GM11168 (cell line): ENCODE data around the gene CEP19.
"Not testable (repeated sequence)": the region's sequence is repeated elsewhere in the genome, so short reads cannot be mapped to it uniquely, and the experiment has no call there.

Source experiments
- in situ Hi-C: fragments of 300-500 bp; cut with MboI; formaldehyde crosslinking; loops from one replicate; pipeline ENCODE4 v1.12.0; 2022; ENCODE audit warnings: low sequenced_read_pairs; ENCODE audit not compliant: unreplicated experiment

CEP19 gene, protein sequence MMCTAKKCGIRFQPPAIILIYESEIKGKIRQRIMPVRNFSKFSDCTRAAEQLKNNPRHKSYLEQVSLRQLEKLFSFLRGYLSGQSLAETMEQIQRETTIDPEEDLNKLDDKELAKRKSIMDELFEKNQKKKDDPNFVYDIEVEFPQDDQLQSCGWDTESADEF

DNA sequence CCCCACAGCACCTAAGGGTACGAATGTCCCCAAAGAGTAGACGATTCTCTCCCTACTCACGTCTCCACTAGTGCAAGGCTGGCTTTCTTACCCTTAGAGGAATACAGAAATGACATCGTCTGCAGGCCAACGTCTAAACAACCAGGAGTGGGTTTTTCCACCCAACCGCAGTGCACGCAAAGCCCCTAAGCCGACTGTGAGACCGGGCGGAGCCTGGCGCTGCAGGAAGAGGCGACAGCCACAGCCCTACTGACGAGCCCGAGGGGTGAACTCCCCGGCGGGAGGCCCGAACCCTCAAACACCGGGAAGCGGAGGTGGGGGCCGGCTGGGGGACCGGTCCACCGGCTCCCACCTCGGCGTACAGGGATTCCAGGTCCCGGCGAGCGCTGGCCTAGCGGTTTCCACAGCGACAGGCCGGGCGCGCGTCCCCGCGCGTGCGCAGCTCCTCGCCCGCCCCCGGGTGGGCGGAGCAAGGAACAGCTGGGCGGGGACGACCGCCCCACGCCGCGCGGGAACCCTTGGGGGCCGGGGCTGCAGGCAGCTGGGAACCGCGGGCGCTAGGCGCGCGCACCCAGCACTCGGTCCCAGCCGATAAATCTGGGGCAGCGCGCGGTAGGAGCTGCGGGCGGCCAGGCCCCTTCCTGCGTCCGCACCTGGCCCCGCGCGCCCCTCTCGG, at the start of gene CEP19, which contains the start of gene PIGX:
CEP19 (minus strand) TSS at position 413 of the 676 bp plus-strand sequence. CDS start 3,593 bp downstream, outside the sequence.
PIGX (plus strand) TSS at position 540 of the 676 bp plus-strand sequence.
- in situ Hi-C loops, result no loop called here

DNA sequence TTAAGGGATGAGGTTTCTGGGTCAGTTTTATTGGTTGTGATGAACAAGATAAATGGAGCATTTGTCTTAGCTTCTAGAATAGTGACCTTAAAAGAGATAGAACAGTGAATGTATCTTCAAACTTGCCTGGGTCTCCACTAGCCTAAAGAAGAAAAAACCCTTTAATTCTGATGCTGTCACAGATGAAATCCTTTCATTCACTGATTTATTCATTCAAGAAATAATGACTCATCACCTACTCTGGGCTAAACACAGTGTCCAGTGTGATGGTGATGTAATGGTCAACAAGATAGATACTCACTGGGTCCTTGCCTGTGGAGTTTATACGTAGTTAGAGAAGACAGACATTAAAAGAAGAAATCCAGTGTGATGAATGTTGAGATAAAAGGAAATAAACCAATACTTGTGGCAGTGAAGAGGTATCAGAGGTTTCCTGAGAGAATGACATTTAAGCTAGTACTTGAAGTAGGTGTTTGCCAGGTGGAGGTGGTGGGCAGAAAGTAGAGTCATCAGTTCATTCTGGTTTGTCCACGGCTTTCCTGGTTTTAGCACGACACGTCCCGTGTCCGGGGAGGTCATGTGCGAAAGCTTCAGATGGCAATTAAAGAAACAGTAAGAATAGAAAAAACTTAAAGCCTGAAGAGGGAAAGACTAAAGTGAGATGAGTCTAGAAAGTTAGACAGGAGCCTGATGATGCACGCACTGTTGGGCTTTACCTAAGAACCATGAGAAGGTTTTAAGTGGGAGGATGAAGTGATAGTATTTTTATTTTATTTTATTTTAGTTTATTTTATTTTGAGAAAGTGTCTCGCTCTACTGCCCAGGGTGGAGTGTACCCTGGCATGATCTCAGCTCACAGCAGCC, 46.1 kb upstream of the CEP19 start:
- in situ Hi-C loops, result no loop called here

DNA sequence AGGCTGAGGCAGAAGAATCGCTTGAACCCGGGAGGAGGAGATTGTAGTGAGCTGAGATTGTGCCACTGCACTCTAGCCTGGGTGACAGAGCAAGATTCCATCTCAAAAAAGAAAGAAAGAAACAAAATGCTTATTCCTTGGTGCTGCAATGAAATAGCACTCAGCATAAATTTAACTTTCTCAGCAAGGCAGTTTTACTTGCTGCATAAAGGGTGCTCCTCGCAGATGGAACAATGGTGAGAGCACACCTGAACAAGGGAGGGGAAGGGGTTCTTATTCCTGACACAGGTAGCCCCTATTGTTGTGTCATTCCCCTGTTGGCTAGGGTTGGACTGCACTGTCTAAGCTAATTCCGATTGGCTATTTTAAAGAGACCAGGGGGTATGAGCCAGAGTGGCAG, 44.7 kb upstream of the CEP19 start:
- in situ Hi-C loops, result no loop called here

DNA sequence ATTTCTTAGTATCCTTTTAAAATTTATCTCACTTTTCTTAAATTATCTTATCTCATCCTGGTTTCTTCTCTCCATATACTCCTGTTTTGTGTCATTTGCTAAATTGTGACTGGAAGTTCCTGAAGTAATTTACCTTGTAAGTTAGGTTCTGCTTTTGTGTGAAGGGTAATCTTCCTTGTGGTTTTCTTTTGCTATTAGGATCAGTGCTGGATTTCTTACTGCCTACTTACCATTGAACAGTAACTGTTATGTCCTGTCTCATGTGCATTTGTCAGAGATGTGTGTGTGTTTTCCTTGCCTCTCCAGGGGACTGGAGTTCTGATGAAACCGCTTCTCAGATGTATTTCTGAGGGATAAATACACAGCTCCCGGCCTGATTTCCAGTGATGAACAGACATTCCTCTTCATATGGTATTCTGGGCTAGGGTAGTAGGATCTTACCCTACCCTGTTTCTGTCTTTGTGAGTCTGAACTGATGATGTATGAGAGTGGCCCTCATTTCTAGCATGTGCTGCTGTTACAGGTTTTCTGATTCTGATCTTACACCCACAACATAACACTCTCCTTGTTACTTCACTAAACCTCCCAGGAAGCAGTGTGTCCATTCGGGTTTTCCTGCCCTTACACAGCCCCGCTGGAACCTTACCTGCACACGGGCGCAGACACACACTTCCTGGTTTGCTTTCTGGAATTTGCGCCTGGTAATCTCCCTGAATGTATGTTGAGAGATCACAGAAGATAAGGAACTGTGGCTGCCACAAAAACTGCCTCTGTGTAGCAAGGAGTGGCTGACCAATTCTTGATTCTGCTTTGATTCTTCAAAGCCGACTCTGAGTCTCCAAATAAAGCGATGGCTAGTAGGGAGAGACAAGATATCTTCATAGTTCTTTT, 42.3 kb upstream of the CEP19 start:
- in situ Hi-C loops, result no loop called here

DNA sequence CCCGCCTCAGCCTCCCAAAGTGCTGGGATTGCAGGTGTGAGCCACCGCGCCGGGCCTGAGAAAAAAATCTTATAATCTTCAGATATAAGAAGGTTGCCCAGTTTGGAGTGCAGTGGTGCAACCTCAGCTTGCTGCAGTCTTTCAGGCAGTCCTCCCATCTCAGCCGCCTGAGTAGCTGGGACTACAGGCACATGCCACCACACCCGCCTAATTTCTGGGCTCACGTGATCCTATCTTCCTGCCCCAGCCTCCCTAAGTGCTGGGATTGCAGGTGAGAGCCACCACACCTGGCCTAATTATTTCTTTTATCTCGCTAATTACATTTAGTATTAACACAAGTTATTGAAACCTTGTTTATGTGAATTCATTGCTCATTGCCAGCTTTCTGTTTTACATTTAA, 41.2 kb upstream of the CEP19 start:
- in situ Hi-C loops, result no loop called here

DNA sequence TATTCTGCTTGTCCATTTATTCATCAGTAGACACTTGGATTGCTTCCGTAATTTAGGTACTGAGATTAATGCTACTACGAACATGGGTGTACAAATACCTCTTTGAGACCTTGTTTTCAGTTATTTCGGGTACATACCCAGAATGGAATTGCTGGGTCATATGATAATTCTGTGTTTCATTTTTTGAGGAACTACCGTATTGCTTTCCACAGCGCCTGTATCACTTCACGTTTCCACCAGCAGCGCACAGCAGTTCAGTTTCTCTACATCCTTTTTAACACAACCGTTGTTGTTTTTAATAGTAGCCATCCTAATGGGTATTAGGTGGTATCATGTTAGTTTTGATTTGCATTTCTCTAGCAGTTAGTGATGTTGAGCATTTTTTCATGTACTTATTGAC, 37.1 kb upstream of the CEP19 start:
- in situ Hi-C loops, result no loop called here

DNA sequence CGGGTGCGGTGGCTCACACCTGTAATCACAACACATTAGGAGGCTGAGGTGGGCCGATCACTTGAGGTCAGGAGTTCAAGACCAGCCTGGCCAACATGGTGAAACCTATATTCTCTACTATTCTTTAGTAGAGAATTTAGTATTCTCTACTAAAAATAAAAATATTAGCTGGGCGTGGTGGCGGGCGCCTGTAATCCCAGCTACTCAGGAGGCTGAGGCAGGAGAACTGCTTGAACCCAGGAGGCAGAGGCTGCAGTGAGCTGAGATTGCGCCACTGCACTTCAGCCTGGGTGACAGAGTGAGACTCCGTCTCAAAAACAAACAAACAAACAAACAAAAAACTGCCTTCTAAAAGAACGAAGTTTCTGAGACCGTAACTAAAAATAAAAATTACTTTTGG, 31.5 kb upstream of the CEP19 start:
- in situ Hi-C loops, result not testable (repeated sequence)

DNA sequence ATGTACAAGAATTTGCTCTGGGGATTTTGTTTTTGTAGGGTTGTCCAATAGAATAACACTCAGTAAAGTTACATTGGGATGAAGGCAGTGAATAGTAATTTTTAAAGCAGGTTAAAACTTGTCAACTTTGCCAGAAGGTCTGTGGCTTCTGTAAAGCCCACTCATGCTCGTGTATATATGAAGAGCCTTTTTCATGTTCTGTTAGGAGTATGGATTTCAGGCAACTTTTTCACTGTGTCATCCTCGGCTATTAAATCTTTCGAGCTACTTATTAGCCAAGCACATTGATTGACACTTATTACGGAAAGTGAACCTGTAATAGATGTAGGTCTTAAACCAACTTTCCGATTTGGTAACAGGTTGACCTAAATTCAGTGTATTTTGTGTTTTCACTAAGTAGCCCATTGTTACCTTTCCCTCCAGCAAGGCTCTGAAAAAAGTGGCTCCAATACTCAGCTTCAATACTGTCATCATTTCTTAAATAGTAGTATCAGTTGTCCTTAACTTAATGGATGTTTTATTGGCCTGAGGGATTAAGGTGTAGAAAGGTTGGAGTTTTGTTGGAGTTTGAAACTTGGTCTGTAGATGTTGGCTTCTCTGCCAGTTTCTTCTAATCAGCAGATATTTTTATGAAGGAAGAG, 29.3 kb upstream of the CEP19 start:
- in situ Hi-C loops, result no loop called here

DNA sequence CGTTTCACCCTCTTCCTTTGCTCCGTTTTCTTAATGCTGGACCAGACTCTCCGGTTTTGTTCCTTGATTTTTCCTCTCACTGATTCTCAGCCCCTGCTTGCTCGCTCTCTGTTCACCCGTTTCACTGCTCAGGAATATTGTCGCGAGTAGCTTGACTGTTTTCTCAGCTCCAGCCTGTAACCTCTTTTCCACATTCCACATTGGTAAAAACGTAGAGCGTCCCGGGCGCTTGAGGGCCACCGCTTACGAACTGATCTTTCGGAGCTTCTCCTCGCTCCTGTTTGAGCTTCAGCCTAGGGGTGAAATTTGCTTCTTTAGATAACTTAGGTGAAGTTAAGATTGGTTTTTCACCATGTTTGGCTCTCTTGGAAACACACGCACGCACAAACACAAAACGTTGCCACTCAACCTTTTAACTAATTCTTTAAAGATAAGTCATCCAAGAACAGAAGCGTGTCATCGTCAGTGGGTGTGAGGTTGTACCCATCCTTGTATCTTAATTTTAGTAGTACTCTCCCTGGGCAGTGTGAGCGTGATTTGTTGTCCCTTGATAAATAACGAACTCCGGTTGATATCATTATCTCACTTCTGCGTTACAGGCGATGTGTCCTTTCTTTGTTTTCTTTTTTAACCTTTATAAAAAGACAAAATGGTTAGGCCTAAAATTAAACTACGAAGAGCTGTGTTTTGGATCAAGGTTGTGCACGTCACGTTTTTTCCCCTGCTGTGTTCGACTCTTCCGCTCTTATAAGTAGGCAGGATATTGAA, 28.6 kb upstream of the CEP19 start:
- in situ Hi-C loops, result no loop called here

DNA sequence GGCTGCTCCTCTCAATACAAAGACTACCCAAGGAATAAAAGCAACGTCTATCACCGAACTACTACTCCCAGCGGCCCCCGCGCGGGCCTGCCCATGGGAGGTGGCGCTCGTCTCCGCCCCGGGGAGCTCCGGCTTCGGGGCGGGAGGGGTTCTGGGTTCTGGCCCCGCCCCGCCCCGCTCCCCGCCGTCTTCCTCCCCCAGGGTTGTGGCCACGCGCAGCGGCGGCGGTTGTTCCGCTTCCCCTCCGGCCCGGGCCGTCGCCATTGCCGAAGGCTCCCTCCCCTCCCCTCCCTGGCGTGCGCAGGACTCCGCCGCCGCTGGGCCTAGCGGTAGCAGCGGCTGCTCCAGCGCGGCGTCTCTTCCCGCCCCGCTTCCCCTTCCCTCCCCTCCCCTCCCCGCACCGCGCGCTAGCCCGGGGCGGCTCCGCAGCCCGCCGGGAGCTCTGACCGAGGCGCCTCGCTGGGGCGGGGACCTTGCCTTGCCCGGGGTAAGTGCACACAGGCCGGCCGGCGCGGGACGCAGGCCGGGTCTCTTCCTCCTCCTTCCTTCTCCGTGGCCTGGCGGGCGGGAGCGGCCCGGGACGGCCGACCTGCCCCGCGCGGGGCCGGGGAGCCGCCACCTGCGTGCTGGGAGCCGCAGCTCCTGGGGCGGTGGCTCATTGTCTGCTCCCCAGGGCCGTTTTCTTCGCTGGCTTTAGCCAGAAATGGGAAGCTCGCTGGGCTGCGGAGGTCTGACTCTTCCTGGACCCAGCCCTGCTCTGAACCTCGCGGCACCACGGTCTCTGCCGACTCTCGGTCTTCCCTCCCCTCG, 27.8 kb upstream of the CEP19 start, which contains the start of gene PAK2:
PAK2 (plus strand) TSS at position 187 of the 810 bp plus-strand sequence. CDS start 42,790 bp downstream, outside the sequence.
- in situ Hi-C loops, result no loop called here

DNA sequence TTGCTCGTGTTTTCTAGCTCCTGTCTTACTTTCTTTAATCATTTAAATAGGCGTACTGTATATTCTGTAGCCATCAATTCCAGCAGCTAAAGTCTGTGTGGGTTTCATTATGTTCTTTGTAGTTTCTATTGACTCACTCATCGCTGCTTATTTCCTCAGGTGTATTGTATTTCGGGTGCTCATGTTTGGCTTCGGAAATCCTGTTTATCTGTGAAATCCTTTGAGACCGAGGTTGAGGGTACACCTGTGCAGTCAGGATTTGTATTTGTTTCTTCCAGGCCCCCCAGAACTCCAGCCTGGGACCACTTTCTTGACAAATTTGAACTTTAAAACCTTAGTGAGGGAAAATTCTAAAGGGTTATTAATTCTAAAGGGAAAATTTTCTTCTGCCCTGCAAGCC, 25.6 kb upstream of the CEP19 start:
- in situ Hi-C loops, result no loop called here

DNA sequence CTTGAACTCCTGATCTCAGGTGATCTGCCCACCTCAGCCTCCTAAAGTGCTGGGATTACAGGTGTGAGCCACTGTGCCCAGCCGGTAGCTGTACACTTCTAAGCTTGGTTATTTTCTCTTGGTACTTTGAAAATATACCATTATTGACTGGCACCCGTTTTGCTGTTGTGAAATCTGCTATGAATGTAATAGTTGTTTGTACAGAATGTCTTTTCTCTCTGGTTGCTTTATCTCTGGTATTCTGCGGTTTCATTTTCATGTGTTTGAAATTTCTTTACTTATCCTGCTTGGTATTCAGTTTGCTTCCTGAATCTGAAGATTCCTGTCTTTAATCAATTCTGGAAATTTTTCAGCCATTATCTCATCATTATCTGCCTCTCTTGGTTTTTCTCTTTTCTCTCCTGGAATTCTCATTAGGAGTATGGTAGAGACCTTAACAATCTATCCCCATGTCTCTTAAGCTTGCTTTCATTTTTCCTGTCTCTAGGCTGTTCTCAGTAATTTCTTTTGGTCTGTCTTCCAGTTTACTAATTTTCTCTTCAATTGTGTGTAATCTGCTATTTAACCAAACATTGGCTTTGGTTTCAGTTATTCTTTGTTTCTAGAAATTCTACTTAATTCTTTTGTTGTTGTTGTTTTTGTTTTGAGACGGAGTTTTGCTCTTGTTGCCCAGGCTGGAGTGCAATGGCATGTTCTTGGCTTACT, 24.8 kb upstream of the CEP19 start:
- in situ Hi-C loops, result no loop called here

DNA sequence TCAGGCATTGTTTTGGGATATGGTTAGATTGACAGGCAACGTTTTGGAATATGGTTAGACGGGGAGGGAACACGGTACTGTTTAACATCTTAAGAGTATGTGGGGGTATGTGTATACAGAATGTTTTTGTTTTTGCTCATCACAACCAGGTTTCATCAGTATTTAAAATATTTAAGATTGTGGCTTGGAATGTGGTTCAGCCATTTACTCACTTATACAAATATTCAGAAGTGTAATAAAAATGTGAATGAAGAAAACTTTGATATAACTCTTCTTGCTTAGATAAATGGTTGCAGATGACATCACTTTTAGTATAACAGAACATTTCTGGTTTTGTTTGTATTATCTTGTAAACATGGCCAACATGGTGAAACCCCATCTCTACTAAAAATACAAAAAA, 23.7 kb upstream of the CEP19 start:
- in situ Hi-C loops, result no loop called here

DNA sequence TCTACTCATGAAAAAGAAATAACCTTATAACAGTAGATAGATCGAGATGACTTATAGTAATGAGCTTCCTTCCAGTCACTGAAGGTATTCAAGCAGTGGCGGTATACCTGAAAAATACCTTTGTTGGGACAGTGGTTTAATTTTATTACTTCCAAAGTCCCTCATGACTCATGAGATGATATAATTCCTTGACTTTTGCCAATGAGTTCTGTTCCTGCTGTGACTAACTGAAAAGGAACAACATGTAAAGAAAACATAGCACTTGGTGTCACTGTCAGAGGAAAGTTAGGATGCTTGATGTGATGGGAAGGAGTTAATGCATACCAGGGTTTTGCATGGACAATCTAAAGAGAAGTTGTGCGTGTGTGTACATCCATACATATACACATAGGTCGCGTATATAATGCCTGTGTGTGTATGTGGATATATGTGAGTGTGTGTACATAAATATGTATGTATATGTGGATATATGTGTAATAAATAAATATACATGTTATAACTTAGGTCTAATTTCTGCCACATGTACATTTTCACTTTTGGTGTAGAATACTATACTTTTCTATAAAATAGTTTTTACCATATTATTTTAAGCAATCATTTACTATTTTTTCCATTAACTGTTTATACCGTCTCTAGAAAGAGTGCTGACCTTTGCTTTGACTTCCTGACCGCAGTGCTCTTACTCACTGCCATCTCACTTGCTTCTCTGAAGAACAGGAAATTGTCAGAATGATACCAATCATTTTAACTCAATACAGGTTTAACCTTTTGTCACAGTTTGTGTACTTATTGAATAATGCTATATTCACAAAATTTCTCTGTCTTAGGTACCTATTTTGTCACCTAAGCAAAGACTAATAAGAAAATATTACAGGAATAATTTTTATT, 15.0 kb upstream of the CEP19 start:
- in situ Hi-C loops, result no loop called here

DNA sequence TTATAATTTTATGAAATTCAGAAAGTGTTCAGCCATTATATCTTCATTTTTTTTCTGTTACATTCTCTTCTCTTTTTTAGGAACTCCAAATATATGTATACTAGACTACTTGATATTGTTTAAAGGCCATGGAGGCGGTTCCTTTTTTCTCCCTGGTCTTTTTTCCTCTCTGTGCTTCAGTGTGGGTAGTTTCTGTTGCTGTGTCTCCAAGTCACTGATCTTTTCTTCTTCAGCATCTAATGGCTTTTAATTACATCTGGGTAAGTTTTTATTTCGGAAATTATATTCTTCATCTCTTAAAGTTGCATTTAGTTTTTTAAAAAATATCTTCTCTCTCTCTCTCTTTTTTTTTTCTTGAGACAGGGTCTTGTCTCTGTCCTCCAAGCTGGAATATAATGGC, 9.0 kb upstream of the CEP19 start:
- in situ Hi-C loops, result no loop called here

DNA sequence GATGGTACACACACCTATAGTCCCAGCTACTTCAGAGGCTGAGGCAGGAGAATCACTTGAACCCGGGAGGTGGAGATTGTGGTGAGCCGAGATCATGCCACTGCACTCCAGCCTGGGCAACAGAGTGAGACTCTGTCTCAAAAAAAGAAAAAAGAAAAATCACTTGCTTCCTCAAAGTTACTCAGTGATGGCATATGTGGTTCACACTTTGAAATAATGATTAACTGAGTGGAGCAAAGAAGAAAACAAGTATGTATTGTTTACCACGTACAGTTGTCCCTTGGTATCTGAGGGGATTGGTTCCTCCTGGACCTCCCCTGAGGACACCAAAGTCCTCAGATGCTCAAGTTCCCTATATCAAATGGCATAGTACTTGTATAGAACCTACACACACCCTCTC, 5.1 kb upstream of the CEP19 start:
- in situ Hi-C loops, result not testable (repeated sequence)
